SK-N-MC (cell line): ENCODE measurements around the gene KCNH2.

Experiments
- EZH2 ChIP-seq: fragments of 200-600 bp; sonication (generic); IDR thresholded peaks from one replicate; pipeline ENCODE4 v1.6.1; 2017; ENCODE audit warnings: antibody characterized with exemption
- POLR2AphosphoS5 ChIP-seq: IDR thresholded peaks from 2 replicates; pipeline ENCODE4 v1.6.1; 2012; ENCODE audit warnings: mild to moderate bottlenecking, low read depth, low read length, borderline replicate concordance

DNA sequence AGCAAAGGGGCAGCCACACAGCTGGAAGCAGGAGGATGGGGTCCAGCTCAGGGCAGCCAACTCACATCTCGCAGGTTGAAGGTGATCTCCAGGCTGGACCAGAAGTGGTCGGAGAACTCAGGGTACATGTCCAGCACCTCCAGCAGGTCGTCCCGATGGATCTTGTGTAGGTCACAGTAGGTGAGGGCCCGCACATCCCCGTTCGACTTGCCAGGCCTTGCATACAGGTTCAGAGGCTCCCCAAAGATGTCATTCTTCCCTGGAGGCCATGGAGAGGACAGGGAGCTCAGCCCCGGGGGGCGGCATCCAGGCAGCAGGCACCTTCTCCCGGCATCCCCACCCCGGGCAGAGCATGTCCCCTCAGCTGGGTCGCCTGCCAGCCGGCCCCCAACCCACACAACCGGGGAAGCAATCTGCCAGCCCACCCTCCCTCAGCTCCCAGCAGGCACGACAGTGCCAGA is 29.3 kb downstream of the KCNH2 start:
- TF ChIP-seq EZH2 (no peak), POLR2AphosphoS5 (no peak)
